Left lung (tissue), 14 donors: ENCODE results near the gene KIRREL1. TPM values are rescaled to one million over a fixed set of nuclear protein-coding genes. Genes with fewer than 3 reads are reported as not detected.
A peak's percentile ranks its signal among the peaks of the same experiment; 100 is the strongest.

Experiments used
- ATAC-seq: fragments of 200-7000 bp; cut with Tn5 transposase; one replicate; pipeline ENCODE4 v1.9.1; 2020; ENCODE audit warnings: moderate library complexity
- DNase-seq, 4 donors: peaks; one replicate each; pipeline ENCODE4 v3.0.0-alpha.2; 2013 to 2020
- H3K27ac ChIP-seq, 2 donors: fragments of 200-600 bp; sonication (generic) in 1 of 2; one replicate each; pipeline versions ENCODE4 v1.5.0 to v1.8.0; 2020 to 2021
- H3K27me3 ChIP-seq, 2 donors: fragments of 200-600 bp; sonication (generic) in 1 of 2; one replicate each; pipeline versions ENCODE4 v1.5.0 to v1.8.0; 2020 to 2021
- H3K36me3 ChIP-seq, 2 donors: fragments of 200-600 bp; sonication (generic) in 1 of 2; one replicate each; pipeline versions ENCODE4 v1.5.0 to v1.8.0; 2020 to 2021
- H3K4me1 ChIP-seq, 2 donors: fragments of 200-600 bp; one replicate each; pipeline ENCODE4 v1.8.0; 2021
- H3K4me3 ChIP-seq, 2 donors: fragments of 200-600 bp; sonication (generic) in 1 of 2; one replicate each; pipeline versions ENCODE4 v1.5.0 to v1.8.0; 2020 to 2021; ENCODE audit warnings: mild to moderate bottlenecking in 1 of 2
- H3K9me3 ChIP-seq, 2 donors: fragments of 200-600 bp; sonication (generic) in 1 of 2; one replicate each; pipeline versions ENCODE4 v1.5.0 to v1.8.0; 2020 to 2021
- CTCF ChIP-seq, 2 donors: fragments of 200-600 bp; sonication (generic) in 1 of 2; IDR thresholded peaks; one replicate each; pipeline versions ENCODE4 v1.5.0 to v1.8.0; 2021; ENCODE audit warnings: antibody characterized with exemption in 2 of 2
- intact Hi-C, 2 donors: fragments of 100-400 bp; cut with DNase I; formaldehyde crosslinking; loops; one replicate each; pipeline versions ENCODE4 v1.11.2 to v1.14.2; 2022
- long read RNA-seq, 12 donors: library from polyadenylated mRNA in 2 of 12; unstranded in 2 of 12; transcript quantifications; one replicate each; pipeline ENCODE4 v2.0.0 and lab custom pipeline, GENCODE V29; 2019 to 2026
- polyA plus RNA-seq, 6 donors: library from polyadenylated mRNA; unstranded; fragments of 120-200 nt; gene quantifications; one replicate each; pipeline ENCODE4 v1.2.1, GENCODE V29; 2013; ENCODE audit not compliant: insufficient read length in 6 of 6
- total RNA-seq, 2 donors: library from RNA; stranded (reverse); fragmentation: NEBNext Ultra II Directional; extraction: Animal tissue kit (Norgen Biotek cat#: 25700); gene quantifications; one replicate each; pipeline ENCODE4 v1.2.1, GENCODE V29; 2021
- donor health status: DM: no; HTN: yes; CAD: no.
- donor health status: DM: no; HTN: no; CAD: no.

KIRREL1 gene
- total RNA-seq = 10 to 100 TPM; 54.2 to 56.7 TPM
- 10 to 100 TPM; 44.6 to 67.6 (median 56.5) TPM for polyA plus RNA-seq
- long read RNA-seq, donor 1, full-length matches to known transcripts = 7 of 54 reads
- long read RNA-seq, donor 1, partial matches to known transcripts = 47 of 54 reads
- long read RNA-seq, donor 1, other reads (novel, unspliced or antisense) = 0 of 54 reads
- long read RNA-seq, donor 2, transcript KIRREL1-201 (15 exons, 2,874 nt) = major isoform, 6 of 27 reads
- long read RNA-seq, donor 2, partial matches to known transcripts = 14 of 27 reads
- long read RNA-seq, donor 2, other reads (novel, unspliced or antisense) = 7 of 27 reads
- long read RNA-seq, donor 3, transcript KIRREL1-201 (15 exons, 2,874 nt) = major isoform, 5 of 19 reads
- long read RNA-seq, donor 3, partial matches to known transcripts = 14 of 19 reads
- long read RNA-seq, donor 3, other reads (novel, unspliced or antisense) = 0 of 19 reads
- long read RNA-seq, donor 4 = 0 reads
- long read RNA-seq, donor 5, partial matches to known transcripts = 16 of 17 reads
- long read RNA-seq, donor 5, other reads (novel, unspliced or antisense) = 0 of 17 reads
- long read RNA-seq, donor 6, partial matches to known transcripts = 10 of 12 reads
- long read RNA-seq, donor 6, other reads (novel, unspliced or antisense) = 0 of 12 reads
- long read RNA-seq, donor 7, partial matches to known transcripts = 14 of 15 reads
- long read RNA-seq, donor 7, other reads (novel, unspliced or antisense) = 0 of 15 reads
- long read RNA-seq, donor 8, transcript KIRREL1-201 (15 exons, 2,874 nt) = major isoform, 10 of 46 reads
- long read RNA-seq, donor 8, partial matches to known transcripts = 36 of 46 reads
- long read RNA-seq, donor 8, other reads (novel, unspliced or antisense) = 0 of 46 reads
- long read RNA-seq, donor 9 = 0 reads
- long read RNA-seq, donor 10, partial matches to known transcripts = 1 of 2 reads
- long read RNA-seq, donor 10, other reads (novel, unspliced or antisense) = 1 of 2 reads
- long read RNA-seq, donor 11 = 0 reads
- long read RNA-seq, donor 12, partial matches to known transcripts = 20 of 21 reads
- long read RNA-seq, donor 12, other reads (novel, unspliced or antisense) = 0 of 21 reads

GRCh38 chr1:157993147-157993917 is at the start of gene KIRREL1:
Gene KIRREL1 (plus strand): TSS chr1:157993645. CDS start chr1:157993677, 32 bp downstream.
- Histone ChIP-seq H3K4me1 (peaks cover 0 to 16% of the 10 kb centered on the region in 2 donors), H3K27ac (peak within 1 kb of the TSS; percentile 80 to 82), H3K36me3 (no peaks in the 10 kb centered on the region), H3K4me3 (peak within 1 kb of the TSS; percentile 63 to 70), H3K9me3 (no peaks in the 10 kb centered on the region), H3K27me3 (peaks cover 0 to 39% of the 10 kb centered on the region in 2 donors)
- ATAC-seq (peak; percentile 78), DNase-seq (peak; percentile 59 to 83 (median 80))
- no peak for TF ChIP-seq CTCF (IDR thresholded peaks at IDR 0.05)
- intact Hi-C loops = loop anchor here (10.0 kb wide), 2 partner anchors 91 to 101 kb away; no protein-coding TSS in a partner anchor

GRCh38 chr1:157944663-157945280 is 48.7 kb upstream of the KIRREL1 start:
- no peak for ATAC-seq

GRCh38 chr1:157948312-157949073 is 45.0 kb upstream of the KIRREL1 start:
- DNase-seq = peak in 2 of 4 donors; percentile 33 to 48
- H3K27me3 ChIP-seq = peaks cover 0 to 8% of the 10 kb centered on the region in 2 donors
- intact Hi-C loops = loop anchor here in 1 of 2 donors (10.0 kb wide), 1 partner anchor 74 kb away; no protein-coding TSS in a partner anchor
- no peak overlapping the region for H3K4me3 ChIP-seq
- H3K27ac ChIP-seq = no peak overlapping the region
- peak; percentile 86 for ATAC-seq
- H3K36me3 ChIP-seq = no peaks in the 10 kb centered on the region
- TF ChIP-seq CTCF (IDR thresholded peaks at IDR 0.05) = peak in 1 of 2 donors; percentile 43
- peaks cover 0 to 7% of the 10 kb centered on the region in 2 donors for H3K4me1 ChIP-seq
- no peaks in the 10 kb centered on the region for H3K9me3 ChIP-seq

More at GRCh38 chr1:157944663-157945280, 48.7 kb upstream of the KIRREL1 start:
- Histone ChIP-seq H3K27me3 (no peaks in the 10 kb centered on the region), H3K4me1 (peaks cover 0 to 7% of the 10 kb centered on the region in 2 donors), H3K4me3 (no peak overlapping the region), H3K9me3 (no peaks in the 10 kb centered on the region), H3K36me3 (no peaks in the 10 kb centered on the region), H3K27ac (no peak overlapping the region)
- intact Hi-C loops = loop anchor here in 1 of 2 donors (10.0 kb wide), 1 partner anchor 70 kb away; no protein-coding TSS in a partner anchor
- no peak for DNase-seq
- TF ChIP-seq CTCF (IDR thresholded peaks at IDR 0.05) = no peak

- Histone ChIP-seq H3K4me1 (peaks cover 0 to 7% of the 10 kb centered on the region in 2 donors), H3K27me3 (peaks cover 0 to 8% of the 10 kb centered on the region in 2 donors), H3K36me3 (no peaks in the 10 kb centered on the region), H3K9me3 (no peaks in the 10 kb centered on the region), H3K27ac (no peak overlapping the region), H3K4me3 (no peak overlapping the region)
- TF ChIP-seq CTCF (IDR thresholded peaks at IDR 0.05) = no peak
- ATAC-seq (no peak), DNase-seq (no peak)
- intact Hi-C loops = loop anchor here in 1 of 2 donors (10.0 kb wide), 1 partner anchor 74 kb away; no protein-coding TSS in a partner anchor
Observed at GRCh38 chr1:157949074-157949354, 44.4 kb upstream of the KIRREL1 start.
